Measurements from ENCODE around the gene RHBDL1. TPM values are rescaled to one million over a fixed set of nuclear protein-coding genes. Genes with fewer than 3 reads are reported as not detected.

Gene RHBDL1
- total and polyA plus RNA-seq, 9 of the 15 experiments (the other 6 are each of a cell fraction or from before 2014, with no cell fraction given), result 0.03 to 5.6 (median 1.3) TPM; not detected in 1

DNA sequence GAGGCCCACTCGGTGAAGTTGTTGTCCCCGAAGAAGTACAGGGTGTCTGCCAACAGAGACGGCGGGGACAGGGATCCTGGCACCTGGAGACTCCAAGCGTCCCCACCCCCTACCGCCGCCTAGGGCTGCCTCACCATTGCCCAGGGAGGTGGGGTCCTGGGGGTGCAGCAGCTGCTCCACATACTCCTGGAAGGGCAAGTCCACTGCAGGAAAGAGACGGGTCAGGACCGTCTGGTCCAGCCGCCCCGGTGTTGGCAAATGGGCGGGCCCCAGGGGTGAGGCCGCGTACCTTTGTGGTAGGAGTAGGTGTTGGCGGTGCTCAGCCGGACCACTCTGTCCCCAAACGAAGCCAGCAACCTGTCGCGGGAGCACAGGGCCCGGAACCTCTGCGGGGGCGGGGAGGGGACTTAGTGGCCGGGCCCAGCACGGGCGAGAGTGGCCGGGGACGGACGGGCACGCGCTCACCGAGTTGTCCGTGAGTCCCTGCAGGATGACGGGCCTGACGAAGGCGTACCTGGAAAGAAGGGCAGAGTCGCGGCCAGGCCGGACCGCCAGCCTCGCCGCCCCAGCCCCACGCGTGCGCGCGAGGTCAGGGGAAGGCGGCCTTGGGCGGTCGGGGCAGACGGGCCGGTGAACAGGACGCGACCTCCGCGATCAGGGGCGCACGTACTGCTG lies 8.1 kb downstream of the RHBDL1 start (continued):
- TF ChIP-seq ZNF449 (CRISPR knock-in tag; IDR thresholded peaks at IDR 0.05), result no peak
- no peak for TF ChIP-seq CBX5 (IDR thresholded peaks at IDR 0.05; ENCODE audit: borderline replicate concordance, low read depth)
- TF ChIP-seq, protein P1, sequence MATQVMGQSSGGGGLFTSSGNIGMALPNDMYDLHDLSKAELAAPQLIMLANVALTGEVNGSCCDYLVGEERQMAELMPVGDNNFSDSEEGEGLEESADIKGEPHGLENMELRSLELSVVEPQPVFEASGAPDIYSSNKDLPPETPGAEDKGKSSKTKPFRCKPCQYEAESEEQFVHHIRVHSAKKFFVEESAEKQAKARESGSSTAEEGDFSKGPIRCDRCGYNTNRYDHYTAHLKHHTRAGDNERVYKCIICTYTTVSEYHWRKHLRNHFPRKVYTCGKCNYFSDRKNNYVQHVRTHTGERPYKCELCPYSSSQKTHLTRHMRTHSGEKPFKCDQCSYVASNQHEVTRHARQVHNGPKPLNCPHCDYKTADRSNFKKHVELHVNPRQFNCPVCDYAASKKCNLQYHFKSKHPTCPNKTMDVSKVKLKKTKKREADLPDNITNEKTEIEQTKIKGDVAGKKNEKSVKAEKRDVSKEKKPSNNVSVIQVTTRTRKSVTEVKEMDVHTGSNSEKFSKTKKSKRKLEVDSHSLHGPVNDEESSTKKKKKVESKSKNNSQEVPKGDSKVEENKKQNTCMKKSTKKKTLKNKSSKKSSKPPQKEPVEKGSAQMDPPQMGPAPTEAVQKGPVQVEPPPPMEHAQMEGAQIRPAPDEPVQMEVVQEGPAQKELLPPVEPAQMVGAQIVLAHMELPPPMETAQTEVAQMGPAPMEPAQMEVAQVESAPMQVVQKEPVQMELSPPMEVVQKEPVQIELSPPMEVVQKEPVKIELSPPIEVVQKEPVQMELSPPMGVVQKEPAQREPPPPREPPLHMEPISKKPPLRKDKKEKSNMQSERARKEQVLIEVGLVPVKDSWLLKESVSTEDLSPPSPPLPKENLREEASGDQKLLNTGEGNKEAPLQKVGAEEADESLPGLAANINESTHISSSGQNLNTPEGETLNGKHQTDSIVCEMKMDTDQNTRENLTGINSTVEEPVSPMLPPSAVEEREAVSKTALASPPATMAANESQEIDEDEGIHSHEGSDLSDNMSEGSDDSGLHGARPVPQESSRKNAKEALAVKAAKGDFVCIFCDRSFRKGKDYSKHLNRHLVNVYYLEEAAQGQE (IDR thresholded peaks at IDR 0.05; ENCODE audit: borderline replicate concordance), result no peak
- TF ChIP-seq, protein P1 (CRISPR knock-in tag; IDR thresholded peaks at IDR 0.05; ENCODE audit: low read depth), result peak; percentile 81; the same call in 1 of the 2 replicates
- TF ChIP-seq U2AF2 (optimal IDR thresholded peaks at IDR 0.05; ENCODE audit: low read depth, low read length), result no peak
- TF ChIP-seq GTF2E2 (tag; IDR thresholded peaks at IDR 0.05), result no peak
- TF ChIP-seq TARDBP (IDR thresholded peaks at IDR 0.05), result no peak
- TF ChIP-seq MBD2 (IDR thresholded peaks at IDR 0.05; ENCODE audit: borderline replicate concordance, low read depth), result no peak
- TF ChIP-seq SMAD1 (IDR thresholded peaks at IDR 0.05; ENCODE audit: low read depth, low read length, partially characterized antibody), result no peak
- TF ChIP-seq NCOA4 (IDR thresholded peaks at IDR 0.05; ENCODE audit: partially characterized antibody), result no peak
- TF ChIP-seq XRCC5 (IDR thresholded peaks at IDR 0.05; ENCODE audit: low read depth, low read length), result no peak
- TF ChIP-seq MCM2 (IDR thresholded peaks at IDR 0.05; ENCODE audit: low read depth), result no peak
- TF ChIP-seq GATA2 (CRISPR knock-in tag; IDR thresholded peaks at IDR 0.05), result no peak
- TF ChIP-seq, protein P2, sequence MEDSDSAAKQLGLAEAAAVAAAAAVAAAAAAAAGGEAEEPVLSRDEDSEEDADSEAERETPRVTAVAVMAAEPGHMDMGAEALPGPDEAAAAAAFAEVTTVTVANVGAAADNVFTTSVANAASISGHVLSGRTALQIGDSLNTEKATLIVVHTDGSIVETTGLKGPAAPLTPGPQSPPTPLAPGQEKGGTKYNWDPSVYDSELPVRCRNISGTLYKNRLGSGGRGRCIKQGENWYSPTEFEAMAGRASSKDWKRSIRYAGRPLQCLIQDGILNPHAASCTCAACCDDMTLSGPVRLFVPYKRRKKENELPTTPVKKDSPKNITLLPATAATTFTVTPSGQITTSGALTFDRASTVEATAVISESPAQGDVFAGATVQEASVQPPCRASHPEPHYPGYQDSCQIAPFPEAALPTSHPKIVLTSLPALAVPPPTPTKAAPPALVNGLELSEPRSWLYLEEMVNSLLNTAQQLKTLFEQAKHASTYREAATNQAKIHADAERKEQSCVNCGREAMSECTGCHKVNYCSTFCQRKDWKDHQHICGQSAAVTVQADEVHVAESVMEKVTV (CRISPR knock-in tag; IDR thresholded peaks at IDR 0.05), result no peak
- TF ChIP-seq MCM7 (IDR thresholded peaks at IDR 0.05), result no peak
- peak in 1 of 2 experiments; percentile 17; a peak in 1 of 4 replicates for TF ChIP-seq TEAD1 (CRISPR knock-in tag; IDR thresholded peaks at IDR 0.05)
- TF ChIP-seq, protein P3, sequence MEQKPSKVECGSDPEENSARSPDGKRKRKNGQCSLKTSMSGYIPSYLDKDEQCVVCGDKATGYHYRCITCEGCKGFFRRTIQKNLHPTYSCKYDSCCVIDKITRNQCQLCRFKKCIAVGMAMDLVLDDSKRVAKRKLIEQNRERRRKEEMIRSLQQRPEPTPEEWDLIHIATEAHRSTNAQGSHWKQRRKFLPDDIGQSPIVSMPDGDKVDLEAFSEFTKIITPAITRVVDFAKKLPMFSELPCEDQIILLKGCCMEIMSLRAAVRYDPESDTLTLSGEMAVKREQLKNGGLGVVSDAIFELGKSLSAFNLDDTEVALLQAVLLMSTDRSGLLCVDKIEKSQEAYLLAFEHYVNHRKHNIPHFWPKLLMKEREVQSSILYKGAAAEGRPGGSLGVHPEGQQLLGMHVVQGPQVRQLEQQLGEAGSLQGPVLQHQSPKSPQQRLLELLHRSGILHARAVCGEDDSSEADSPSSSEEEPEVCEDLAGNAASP (IDR thresholded peaks at IDR 0.05), result no peak
- TF ChIP-seq POLR2A (conservative IDR thresholded peaks at IDR 0.05), result peak; percentile 67

Measured in K562 (cell line).